Endothelial cell of umbilical vein (primary cell): Measurements from ENCODE around the gene BLNK. TPM values are rescaled to one million over a fixed set of nuclear protein-coding genes. Genes with fewer than 3 reads are reported as not detected.

ENCODE experiments used
- BruUV-seq: library from RNA; stranded (reverse); fragments of 400-500 nt; replicated peaks from 2 replicates; lab custom pipeline; 2021; lab: Mats Ljungman, UMichigan
- CTCF ChIA-PET: fragments of 300-600, 350-600 bp; sonication (Branson Sonifier 250); formaldehyde crosslinking; loops from one replicate; lab custom pipeline; 2021; ENCODE audit warnings: antibody characterized with exemption, inconsistent platforms; lab: Charles Lee
- POLR2A ChIA-PET: fragments of 300-600, 350-600 bp; sonication (Branson Sonifier 250); formaldehyde crosslinking; loops from one replicate; lab custom pipeline; 2021; ENCODE audit warnings: antibody characterized with exemption, inconsistent platforms; lab: Charles Lee
- DNase-seq: peaks from one replicate; pipeline ENCODE4 v3.0.0-alpha.2; 2011; ENCODE audit warnings: low read depth, low spot score
- FAIRE-seq: peaks from 2 replicates; lab custom pipeline; 2011; peaks lifted over from hg19 to GRCh38; lab: Jason Lieb, UNC
- H2AFZ ChIP-seq: 2 replicates; pipeline ENCODE4 v1.6.0; 2012; ENCODE audit warnings: low read depth, low read length, control low read depth, inconsistent platforms
- H3K27ac ChIP-seq: 2 replicates; pipeline ENCODE4 v1.5.1; 2011; ENCODE audit warnings: low read depth, mild to moderate bottlenecking, control low read depth, low read length, moderate library complexity; ENCODE audit not compliant: insufficient read depth
- H3K27me3 ChIP-seq, 2 experiments: 2 replicates each; pipeline versions ENCODE4 v1.6.0 to v1.6.1; 2011; ENCODE audit warnings: low read length in 2 of 2, mixed read lengths in 1 of 2; ENCODE audit not compliant: control insufficient read depth in 2 of 2, insufficient read depth in 2 of 2
- H3K36me3 ChIP-seq, 2 experiments: 2 replicates in 1 of 2; 3 replicates in 1 of 2; pipeline ENCODE4 v1.5.1; 2011; ENCODE audit warnings: low read length in 2 of 2, mild to moderate bottlenecking in 1 of 2, moderate library complexity in 1 of 2; ENCODE audit not compliant: control insufficient read depth in 2 of 2, insufficient read depth in 2 of 2; ENCODE audit errors: extremely low read depth in 1 of 2
- H3K4me1 ChIP-seq: 3 replicates; pipeline ENCODE4 v1.5.1; 2011; ENCODE audit warnings: mild to moderate bottlenecking, low read length; ENCODE audit not compliant: control insufficient read depth, insufficient read depth; ENCODE audit errors: extremely low read depth
- H3K4me2 ChIP-seq: 2 replicates; pipeline ENCODE4 v1.6.1; 2011; ENCODE audit warnings: low read length, control low read depth, mixed read lengths; ENCODE audit not compliant: insufficient read depth
- H3K4me3 ChIP-seq, 3 experiments: fragments of 200-600 bp in 1 of 3; sonication (generic), shearing (Covaris generic) in 1 of 3; replicated peaks in 1 of 3; 2 replicates each; pipeline ENCODE4 v1.5.1; 2011 to 2016; ENCODE audit warnings: control low read depth in 3 of 3, low read length in 3 of 3, mild to moderate bottlenecking in 2 of 3, inconsistent platforms in 1 of 3, low read depth in 1 of 3, moderate library complexity in 1 of 3; ENCODE audit not compliant: insufficient read depth in 1 of 3
- H3K79me2 ChIP-seq: 2 replicates; pipeline ENCODE4 v1.6.0; 2012; ENCODE audit warnings: low read length, inconsistent platforms; ENCODE audit not compliant: control insufficient read depth, insufficient read depth
- H3K9ac ChIP-seq: replicated peaks from 2 replicates; pipeline ENCODE3; 2011; ENCODE audit warnings: low read length, control low read depth; ENCODE audit not compliant: insufficient read depth; ENCODE audit errors: extremely low read depth
- H3K9me1 ChIP-seq: replicated peaks from 3 replicates; pipeline ENCODE4 v1.6.0; 2011; ENCODE audit warnings: mild to moderate bottlenecking, low read length; ENCODE audit not compliant: control insufficient read depth, insufficient read depth; ENCODE audit errors: extremely low read depth
- H3K9me3 ChIP-seq: replicated peaks from 2 replicates; pipeline ENCODE4 v1.5.1; 2012; ENCODE audit warnings: low read length, inconsistent platforms; ENCODE audit not compliant: control insufficient read depth, insufficient read depth
- H4K20me1 ChIP-seq: replicated peaks from 2 replicates; pipeline ENCODE3; 2011; ENCODE audit warnings: mild to moderate bottlenecking, low read length; ENCODE audit not compliant: control insufficient read depth, insufficient read depth; ENCODE audit errors: extremely low read depth
- EZH2 ChIP-seq: IDR thresholded peaks from 2 replicates; pipeline ENCODE4 v1.6.1; 2012; ENCODE audit warnings: borderline replicate concordance, low read depth, mild to moderate bottlenecking, moderate library complexity, low read length, inconsistent platforms; ENCODE audit not compliant: severe bottlenecking
- FOS ChIP-seq: IDR thresholded peaks from 2 replicates; pipeline ENCODE4 v1.6.1; 2011; ENCODE audit warnings: mild to moderate bottlenecking, low read length, moderate library complexity, borderline replicate concordance; ENCODE audit not compliant: insufficient read depth
- GATA2 ChIP-seq: IDR thresholded peaks from 2 replicates; pipeline ENCODE4 v1.7.0; 2011; ENCODE audit warnings: low read depth, mild to moderate bottlenecking, moderate library complexity, mixed read lengths, low read length; ENCODE audit not compliant: insufficient read length, insufficient read depth
- JUN ChIP-seq: IDR thresholded peaks from 2 replicates; pipeline ENCODE4 v1.6.1; 2011; ENCODE audit warnings: borderline replicate concordance, low read depth; ENCODE audit not compliant: insufficient read length, insufficient read depth
- MAX ChIP-seq: IDR thresholded peaks from 2 replicates; pipeline ENCODE4 v1.6.1; 2011; ENCODE audit not compliant: insufficient read depth, insufficient read length
- MYC ChIP-seq: IDR thresholded peaks from one replicate; pipeline ENCODE4 v1.6.1; 2011; ENCODE audit warnings: mild to moderate bottlenecking, low read depth, low read length
- POLR2A ChIP-seq: IDR thresholded peaks from 2 replicates; pipeline ENCODE4 v1.6.1; 2012; ENCODE audit warnings: low read depth, mild to moderate bottlenecking, control low read depth, low read length
- POLR2AphosphoS5 ChIP-seq: IDR thresholded peaks from 2 replicates; pipeline ENCODE4 v1.6.1; 2012; ENCODE audit warnings: low read depth, mild to moderate bottlenecking, control low read depth, low read length, moderate library complexity; ENCODE audit not compliant: insufficient read depth
- dilution Hi-C: fragments of 300-500 bp; cut with MboI; formaldehyde crosslinking; loops from one replicate; pipeline ENCODE4 v1.15.0; 2019; ENCODE audit warnings: low sequenced_read_pairs; ENCODE audit not compliant: extremely low pct_ligation_motif_present
- intact Hi-C: fragments of 100-400 bp; cut with micrococcal nuclease; formaldehyde crosslinking; loops from one replicate; pipeline ENCODE4 v1.10.0; 2022
- polyA plus RNA-seq, 4 experiments: library from polyadenylated mRNA; depleted of rRNA in 3 of 4; stranded (reverse) in 3 of 4; unstranded in 1 of 4; fragments of >200 nt; gene quantifications; 2 replicates each; pipeline versions ENCODE4 v1.2.1 to v1.2.3, GENCODE V29; 2011 to 2012; ENCODE audit warnings: missing spikeins in 1 of 4
- total RNA-seq: library from RNA; stranded (reverse); gene quantifications from 2 replicates; pipeline ENCODE4 v1.2.3, GENCODE V29; 2021
- TF ChIP-seq, protein P1 (sequence below), 2 donors: IDR thresholded peaks; 1 replicate in 1 of 2; 2 replicates in 1 of 2; pipeline ENCODE4 v1.5.1; 2011; ENCODE audit warnings: low read length in 2 of 2, mild to moderate bottlenecking in 2 of 2, moderate library complexity in 2 of 2, control low read depth in 1 of 2, inconsistent platforms in 1 of 2, low read depth in 1 of 2; ENCODE audit not compliant: insufficient read depth in 1 of 2; ENCODE audit errors: extremely low read depth in 1 of 2

BLNK gene
- total and polyA plus RNA-seq, 2 donors (not counting 3 experiments of a cell fraction or from before 2014, with no cell fraction given): not detected

- no peak for FAIRE-seq
- H3K9me1 ChIP-seq: no peaks in the 10 kb centered on the region
- H3K9me3 ChIP-seq: no peaks in the 10 kb centered on the region
- H3K27ac ChIP-seq: no peak overlapping the region
- H2AFZ ChIP-seq: no peak overlapping the region
- TF ChIP-seq MAX: no peak
- no peak for TF ChIP-seq POLR2AphosphoS5
- TF ChIP-seq JUN: no peak
- TF ChIP-seq GATA2: no peak
- TF ChIP-seq POLR2A: no peak
- TF ChIP-seq MYC: no peak
- no peak overlapping the region for H3K9ac ChIP-seq
- intact Hi-C loops (no loop called here), dilution Hi-C loops (no loop called here)
- H3K27me3 ChIP-seq: no peaks in the 10 kb centered on the region
- H3K79me2 ChIP-seq: no peaks in the 10 kb centered on the region
- CTCF ChIA-PET: interaction anchor here (1.9 kb wide), 1 partner anchor 52 kb away, joined by 6 read pairs; no protein-coding TSS in a partner anchor
- H3K36me3 ChIP-seq: no peaks in the 10 kb centered on the region
- BruUV-seq: no TSS peak
- no peaks in the 10 kb centered on the region for H3K4me1 ChIP-seq
- H3K4me2 ChIP-seq: no peak overlapping the region
- DNase-seq: no peak
- no peaks in the 10 kb centered on the region for H4K20me1 ChIP-seq
- POLR2A ChIA-PET: no interaction called here
- no peak overlapping the region for H3K4me3 ChIP-seq
Measured at GRCh38 chr10:96281444-96282029, 10.2 kb upstream of the BLNK start.

- H3K4me2 ChIP-seq: no peak overlapping the region
- no TSS peak for BruUV-seq
- H3K4me3 ChIP-seq: no peak overlapping the region
- dilution Hi-C loops (no loop called here), intact Hi-C loops (no loop called here)
- no peak for FAIRE-seq
- no peak for DNase-seq
- no peak overlapping the region for H3K27ac ChIP-seq
- H3K36me3 ChIP-seq: no peaks in the 10 kb centered on the region
- no peaks in the 10 kb centered on the region for H3K9me1 ChIP-seq
- H3K79me2 ChIP-seq: no peaks in the 10 kb centered on the region
- no peaks in the 10 kb centered on the region for H4K20me1 ChIP-seq
- ChIA-PET CTCF (interaction anchor here (1.9 kb wide), 1 partner anchor 51 kb away, joined by 6 read pairs; no protein-coding TSS in a partner anchor), POLR2A (no interaction called here)
- no peaks in the 10 kb centered on the region for H3K9me3 ChIP-seq
- H3K27me3 ChIP-seq: no peaks in the 10 kb centered on the region
- no peak for TF ChIP-seq FOS
- TF ChIP-seq, protein P1, sequence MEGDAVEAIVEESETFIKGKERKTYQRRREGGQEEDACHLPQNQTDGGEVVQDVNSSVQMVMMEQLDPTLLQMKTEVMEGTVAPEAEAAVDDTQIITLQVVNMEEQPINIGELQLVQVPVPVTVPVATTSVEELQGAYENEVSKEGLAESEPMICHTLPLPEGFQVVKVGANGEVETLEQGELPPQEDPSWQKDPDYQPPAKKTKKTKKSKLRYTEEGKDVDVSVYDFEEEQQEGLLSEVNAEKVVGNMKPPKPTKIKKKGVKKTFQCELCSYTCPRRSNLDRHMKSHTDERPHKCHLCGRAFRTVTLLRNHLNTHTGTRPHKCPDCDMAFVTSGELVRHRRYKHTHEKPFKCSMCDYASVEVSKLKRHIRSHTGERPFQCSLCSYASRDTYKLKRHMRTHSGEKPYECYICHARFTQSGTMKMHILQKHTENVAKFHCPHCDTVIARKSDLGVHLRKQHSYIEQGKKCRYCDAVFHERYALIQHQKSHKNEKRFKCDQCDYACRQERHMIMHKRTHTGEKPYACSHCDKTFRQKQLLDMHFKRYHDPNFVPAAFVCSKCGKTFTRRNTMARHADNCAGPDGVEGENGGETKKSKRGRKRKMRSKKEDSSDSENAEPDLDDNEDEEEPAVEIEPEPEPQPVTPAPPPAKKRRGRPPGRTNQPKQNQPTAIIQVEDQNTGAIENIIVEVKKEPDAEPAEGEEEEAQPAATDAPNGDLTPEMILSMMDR (IDR thresholded peaks at IDR 0.05; ENCODE audit: extremely low read depth in 1 of 2, insufficient read depth in 1 of 2, low read depth in 1 of 2, low read length in 2 of 2): no peak
- TF ChIP-seq MYC: no peak
- no peak for TF ChIP-seq POLR2A
- TF ChIP-seq JUN: no peak
- TF ChIP-seq EZH2: no peak
- TF ChIP-seq GATA2: no peak
- TF ChIP-seq POLR2AphosphoS5: no peak
- no peak for TF ChIP-seq MAX
- H2AFZ ChIP-seq: no peak overlapping the region
- H3K9ac ChIP-seq: no peak overlapping the region
- H3K4me1 ChIP-seq: no peaks in the 10 kb centered on the region
Measured at GRCh38 chr10:96280859-96281258, 9.5 kb upstream of the BLNK start.
